ENCODE results near the gene COX18.

- TF ChIP-seq, protein P1, sequence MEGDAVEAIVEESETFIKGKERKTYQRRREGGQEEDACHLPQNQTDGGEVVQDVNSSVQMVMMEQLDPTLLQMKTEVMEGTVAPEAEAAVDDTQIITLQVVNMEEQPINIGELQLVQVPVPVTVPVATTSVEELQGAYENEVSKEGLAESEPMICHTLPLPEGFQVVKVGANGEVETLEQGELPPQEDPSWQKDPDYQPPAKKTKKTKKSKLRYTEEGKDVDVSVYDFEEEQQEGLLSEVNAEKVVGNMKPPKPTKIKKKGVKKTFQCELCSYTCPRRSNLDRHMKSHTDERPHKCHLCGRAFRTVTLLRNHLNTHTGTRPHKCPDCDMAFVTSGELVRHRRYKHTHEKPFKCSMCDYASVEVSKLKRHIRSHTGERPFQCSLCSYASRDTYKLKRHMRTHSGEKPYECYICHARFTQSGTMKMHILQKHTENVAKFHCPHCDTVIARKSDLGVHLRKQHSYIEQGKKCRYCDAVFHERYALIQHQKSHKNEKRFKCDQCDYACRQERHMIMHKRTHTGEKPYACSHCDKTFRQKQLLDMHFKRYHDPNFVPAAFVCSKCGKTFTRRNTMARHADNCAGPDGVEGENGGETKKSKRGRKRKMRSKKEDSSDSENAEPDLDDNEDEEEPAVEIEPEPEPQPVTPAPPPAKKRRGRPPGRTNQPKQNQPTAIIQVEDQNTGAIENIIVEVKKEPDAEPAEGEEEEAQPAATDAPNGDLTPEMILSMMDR (IDR thresholded peaks at IDR 0.05): no peak
- TF ChIP-seq POLR2A (IDR thresholded peaks at IDR 0.05): no peak
Observed at GRCh38 chr4:73066928-73067327, 2.6 kb downstream of the COX18 start.

All from uterus (tissue), 2 donors.